ENCODE results near the gene CNN2. TPM values are rescaled to one million over a fixed set of nuclear protein-coding genes. Genes with fewer than 3 reads are reported as not detected.
A peak's percentile ranks its signal among the peaks of the same experiment; 100 is the strongest.

Gene CNN2
- total and polyA plus RNA-seq, 12 donors: 33.0 to 117 (median 61.7) TPM

DNA sequence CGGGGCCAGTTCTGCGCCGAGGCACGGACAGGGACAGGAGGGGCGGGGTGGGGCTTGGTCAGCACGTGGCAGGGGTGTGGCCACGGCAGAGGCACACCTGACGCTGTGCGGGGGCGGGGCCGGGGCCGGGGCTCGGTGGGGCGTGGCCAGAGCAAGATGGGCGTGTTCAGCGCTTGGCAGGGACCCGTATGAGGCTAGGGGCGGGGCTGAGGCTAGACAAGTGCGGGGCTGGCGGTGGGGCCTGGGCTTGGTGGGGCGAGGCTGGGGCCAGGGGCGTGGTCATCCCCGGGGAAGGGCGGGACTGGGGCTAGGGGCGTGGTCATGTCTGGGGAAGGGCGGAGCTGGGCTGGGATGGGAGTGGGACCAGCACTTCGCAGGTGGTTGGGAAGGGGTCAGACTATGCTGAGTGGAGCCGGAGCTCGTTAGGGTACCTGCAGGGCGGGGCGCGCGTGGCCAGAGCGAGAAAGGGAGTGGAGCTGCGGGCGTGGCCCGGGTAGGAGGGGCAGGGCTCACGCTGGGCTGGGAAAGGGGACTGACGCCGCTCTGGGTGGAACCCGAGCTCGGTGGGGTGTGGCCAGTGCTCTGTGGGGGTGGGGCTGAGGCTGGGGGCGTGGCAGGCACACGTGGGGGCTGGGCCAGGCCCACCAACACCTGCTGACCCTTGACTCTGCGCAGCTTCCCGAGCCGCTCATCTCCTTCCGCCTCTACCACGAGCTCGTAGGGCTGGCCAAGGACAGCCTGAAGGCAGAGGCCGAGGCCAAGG lies 55.9 kb downstream of the CNN2 start:
- Histone ChIP-seq H3K27me3 (peaks cover 0 to 3% (median 0%) of the 10 kb centered on the region in 7 donors), H3K36me3 (peaks cover 0 to 84% (median 0%) of the 10 kb centered on the region in 9 donors), H3K27ac (no peak overlapping the region), H3K4me1 (peaks cover 0 to 46% (median 0%) of the 10 kb centered on the region in 9 donors), H3K9me3 (no peaks in the 10 kb centered on the region), H3K4me3 (peak overlapping the region in 3 of 10 donors; percentile 12 to 28 (median 23))
- TF ChIP-seq, protein P1, sequence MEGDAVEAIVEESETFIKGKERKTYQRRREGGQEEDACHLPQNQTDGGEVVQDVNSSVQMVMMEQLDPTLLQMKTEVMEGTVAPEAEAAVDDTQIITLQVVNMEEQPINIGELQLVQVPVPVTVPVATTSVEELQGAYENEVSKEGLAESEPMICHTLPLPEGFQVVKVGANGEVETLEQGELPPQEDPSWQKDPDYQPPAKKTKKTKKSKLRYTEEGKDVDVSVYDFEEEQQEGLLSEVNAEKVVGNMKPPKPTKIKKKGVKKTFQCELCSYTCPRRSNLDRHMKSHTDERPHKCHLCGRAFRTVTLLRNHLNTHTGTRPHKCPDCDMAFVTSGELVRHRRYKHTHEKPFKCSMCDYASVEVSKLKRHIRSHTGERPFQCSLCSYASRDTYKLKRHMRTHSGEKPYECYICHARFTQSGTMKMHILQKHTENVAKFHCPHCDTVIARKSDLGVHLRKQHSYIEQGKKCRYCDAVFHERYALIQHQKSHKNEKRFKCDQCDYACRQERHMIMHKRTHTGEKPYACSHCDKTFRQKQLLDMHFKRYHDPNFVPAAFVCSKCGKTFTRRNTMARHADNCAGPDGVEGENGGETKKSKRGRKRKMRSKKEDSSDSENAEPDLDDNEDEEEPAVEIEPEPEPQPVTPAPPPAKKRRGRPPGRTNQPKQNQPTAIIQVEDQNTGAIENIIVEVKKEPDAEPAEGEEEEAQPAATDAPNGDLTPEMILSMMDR (IDR thresholded peaks at IDR 0.05): no peak
- ATAC-seq: peak; percentile 27 to 58 (median 38)
- 20 to 22% methylated on average over 46 to 51 of the region's 51 CpGs for WGBS, 2 donors
- DNase-seq: peak in 1 of 2 donors; percentile 38
- intact Hi-C loops (cut with DNase I): loop anchor here in 1 of 10 donors (5.0 kb wide), 1 partner anchor 40 kb away; the partner anchor contains the start of gene ABCA7

DNA sequence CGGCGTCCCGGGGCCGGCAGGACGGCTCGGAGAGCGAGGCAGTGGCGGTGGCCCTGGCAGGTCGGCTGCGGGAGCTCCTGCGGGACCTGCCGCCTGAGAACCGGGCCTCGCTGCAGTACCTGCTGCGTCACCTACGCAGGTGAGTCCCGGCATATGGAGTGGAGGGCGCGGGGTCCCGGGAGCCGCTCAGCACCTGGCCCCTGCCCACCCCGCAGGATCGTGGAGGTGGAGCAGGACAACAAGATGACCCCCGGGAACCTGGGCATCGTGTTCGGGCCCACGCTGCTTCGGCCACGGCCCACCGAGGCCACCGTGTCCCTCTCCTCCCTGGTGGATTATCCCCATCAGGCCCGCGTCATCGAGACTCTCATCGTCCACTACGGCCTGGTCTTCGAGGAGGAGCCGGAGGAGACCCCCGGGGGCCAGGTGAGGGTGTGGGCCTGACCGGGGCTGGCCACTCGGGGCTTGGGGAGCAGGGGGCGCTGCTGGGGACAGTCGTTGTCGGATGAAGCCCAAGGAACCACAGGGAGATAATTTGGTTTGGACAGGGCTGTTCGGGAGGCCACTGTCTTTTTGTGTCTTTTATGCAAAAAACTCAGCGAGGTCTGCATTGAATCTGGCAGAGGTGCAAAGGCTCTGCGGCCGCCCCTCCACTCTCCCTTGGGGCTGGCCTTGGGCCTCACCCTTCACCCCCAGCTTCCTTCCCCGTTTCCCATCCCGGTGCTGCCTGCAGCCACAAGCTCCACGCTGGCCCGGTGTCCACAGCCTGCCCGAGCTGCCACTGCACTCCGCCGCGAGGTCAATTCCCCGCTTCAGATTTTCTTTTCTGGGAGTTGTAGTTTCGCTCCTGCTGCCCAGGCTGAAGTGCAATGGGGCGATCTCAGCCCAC lies 56.8 kb downstream of the CNN2 start:
- peak in 1 of 8 donors; percentile 6 for ATAC-seq

DNA sequence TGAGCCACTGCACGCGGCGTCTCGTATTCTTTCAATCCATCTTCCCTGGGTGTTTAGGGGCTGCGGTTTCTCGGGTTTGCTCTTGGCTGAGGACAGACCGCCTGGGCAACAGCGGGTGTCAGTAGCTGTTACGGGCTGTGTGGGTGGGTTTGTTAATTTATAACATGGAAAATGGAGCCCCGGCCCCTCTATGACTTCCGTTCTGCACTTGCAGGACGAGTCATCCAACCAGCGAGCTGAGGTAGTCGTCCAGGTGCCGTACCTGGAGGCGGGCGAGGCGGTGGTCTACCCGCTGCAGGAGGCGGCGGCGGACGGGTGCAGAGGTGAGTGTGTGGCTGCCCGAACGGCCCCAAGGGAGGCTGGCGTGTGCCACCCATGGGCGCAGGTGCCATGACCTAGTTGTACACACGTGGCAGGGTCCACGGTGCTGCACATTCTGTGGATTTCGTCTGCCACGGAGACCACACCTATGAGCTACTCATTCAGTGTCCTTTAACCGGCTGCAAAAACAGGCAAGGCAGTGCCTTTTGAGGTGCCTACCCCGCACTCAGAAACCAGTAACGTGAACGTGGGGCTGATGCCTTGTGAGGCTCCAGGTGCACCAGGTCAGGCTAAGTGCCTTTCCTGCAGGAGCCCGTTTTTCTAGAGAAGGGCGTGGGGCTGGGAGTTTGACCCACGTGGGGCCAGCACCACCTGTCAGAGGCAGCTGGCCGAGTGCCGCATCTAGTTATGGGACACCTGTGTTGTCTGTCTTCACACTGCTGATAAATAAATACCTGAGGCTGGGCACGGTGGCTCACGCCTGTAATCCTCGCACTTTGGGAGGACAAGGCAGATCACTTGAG lies 57.8 kb downstream of the CNN2 start:
- Histone ChIP-seq H3K27me3 (peaks cover 0 to 3% (median 0%) of the 10 kb centered on the region in 7 donors), H3K4me1 (peaks cover 0 to 59% (median 5%) of the 10 kb centered on the region in 9 donors), H3K9me3 (no peaks in the 10 kb centered on the region), H3K4me3 (no peak overlapping the region), H3K27ac (no peak overlapping the region), H3K36me3 (peaks cover 0 to 94% (median 7%) of the 10 kb centered on the region in 9 donors)
- intact Hi-C loops (cut with DNase I): loop anchor here in 1 of 10 donors (5.0 kb wide), 1 partner anchor 42 kb away; the partner anchor contains the start of gene ABCA7
- DNase-seq (no peak), ATAC-seq (no peak)
- TF ChIP-seq, protein P1 (IDR thresholded peaks at IDR 0.05): no peak
- WGBS, 2 donors: 89 to 90% methylated on average over 43 of the region's 43 CpGs

More for the DNA sequence above, 56.8 kb downstream of the CNN2 start:
- TF ChIP-seq, protein P1 (IDR thresholded peaks at IDR 0.05): no peak
- intact Hi-C loops (cut with DNase I): loop anchor here in 1 of 10 donors (5.0 kb wide), 1 partner anchor 41 kb away; the partner anchor contains the start of gene ABCA7
- Histone ChIP-seq H3K27me3 (peaks cover 0 to 3% (median 0%) of the 10 kb centered on the region in 7 donors), H3K27ac (no peak overlapping the region), H3K4me1 (peaks cover 0 to 48% (median 3%) of the 10 kb centered on the region in 9 donors), H3K9me3 (no peaks in the 10 kb centered on the region), H3K4me3 (peak overlapping the region in 3 of 10 donors; percentile 12 to 28 (median 23)), H3K36me3 (peaks cover 0 to 93% (median 0%) of the 10 kb centered on the region in 9 donors)
- peak in 1 of 2 donors; percentile 13 for DNase-seq
- 78 to 79% methylated on average over 59 of the region's 59 CpGs for WGBS, 2 donors

Measured in heart right ventricle (tissue), 16 donors.